HepG2 (cell line): ENCODE measurements around the gene PELO. TPM values are rescaled to one million over a fixed set of nuclear protein-coding genes. Genes with fewer than 3 reads are reported as not detected.

Source experiments
- AHR ChIP-seq: IDR thresholded peaks from 2 replicates; pipeline ENCODE4 v1.6.1; 2018; ENCODE audit warnings: missing genetic modification reagents, missing compliant biosample characterization
- BRF2 ChIP-seq: sonication (generic); formaldehyde crosslinking; IDR thresholded peaks from 2 replicates; pipeline ENCODE4 v1.8.1; 2022; ENCODE audit warnings: mild to moderate bottlenecking, missing genetic modification reagents
- GFI1 ChIP-seq: sonication (generic); formaldehyde crosslinking; IDR thresholded peaks from 2 replicates; pipeline ENCODE4 v1.5.0; 2020; ENCODE audit warnings: missing genetic modification reagents, mild to moderate bottlenecking, borderline replicate concordance
- NRL ChIP-seq: sonication (generic); formaldehyde crosslinking; IDR thresholded peaks from 2 replicates; pipeline ENCODE4 v1.5.0; 2020; ENCODE audit warnings: missing genetic modification reagents, mild to moderate bottlenecking, moderate library complexity, borderline replicate concordance
- PHF8 ChIP-seq: sonication (generic); formaldehyde crosslinking; IDR thresholded peaks from 2 replicates; pipeline ENCODE4 v1.5.0; 2020; ENCODE audit warnings: missing genetic modification reagents
- RFXANK ChIP-seq: IDR thresholded peaks from 2 replicates; pipeline ENCODE4 v1.6.1; 2016
- TBX2 ChIP-seq: sonication (generic); formaldehyde crosslinking; IDR thresholded peaks from 2 replicates; pipeline ENCODE4 v1.5.0; 2020; ENCODE audit warnings: missing genetic modification reagents, mild to moderate bottlenecking, borderline replicate concordance
- TERF1 ChIP-seq: sonication (generic); formaldehyde crosslinking; IDR thresholded peaks from 2 replicates; pipeline ENCODE4 v1.8.0; 2022; ENCODE audit warnings: mild to moderate bottlenecking, missing genetic modification reagents, moderate library complexity
- ZNF142 ChIP-seq: sonication (generic); formaldehyde crosslinking; IDR thresholded peaks from 2 replicates; pipeline ENCODE4 v1.4.0; 2020; ENCODE audit warnings: missing genetic modification reagents
- ZNF3 ChIP-seq: IDR thresholded peaks from 2 replicates; pipeline ENCODE4 v1.7.0; 2017; ENCODE audit warnings: inconsistent platforms
- ZNF512B ChIP-seq: sonication (generic); formaldehyde crosslinking; IDR thresholded peaks from 2 replicates; pipeline ENCODE4 v1.5.1; 2020; ENCODE audit warnings: missing genetic modification reagents, mild to moderate bottlenecking, borderline replicate concordance
- ZNF546 ChIP-seq: sonication (generic); formaldehyde crosslinking; conservative IDR thresholded peaks from 2 replicates; pipeline ENCODE4 v1.8.1; 2023; ENCODE audit warnings: mild to moderate bottlenecking, missing genetic modification reagents
- ZNF556 ChIP-seq: sonication (generic); formaldehyde crosslinking; IDR thresholded peaks from 2 replicates; pipeline ENCODE4 v1.4.0; 2020; ENCODE audit warnings: mild to moderate bottlenecking, missing genetic modification reagents, borderline replicate concordance
- ZNF770 ChIP-seq: sonication (generic); formaldehyde crosslinking; IDR thresholded peaks from 2 replicates; pipeline ENCODE4 v1.5.0; 2020; ENCODE audit warnings: mild to moderate bottlenecking, missing genetic modification reagents
- polyA plus RNA-seq, 8 experiments: library from polyadenylated mRNA; depleted of rRNA in 3 of 8; stranded (reverse) in 7 of 8; unstranded in 1 of 8; fragments of >200 nt; fragmentation: Illumina TruSeq in 4 of 8; extraction: Trizol in 4 of 8; gene quantifications; 2 replicates each; pipeline versions ENCODE4 v1.2.1 to v1.2.3, GENCODE V29; 2011 to 2016; ENCODE audit warnings: low read depth in 4 of 8, missing spikeins in 1 of 8, mixed read lengths in 1 of 8; ENCODE audit not compliant: insufficient read depth in 1 of 8
- total RNA-seq, 5 experiments: library from RNA; depleted of rRNA; stranded (reverse); fragments of >200 nt; fragmentation: Illumina TruSeq; extraction: Trizol; gene quantifications; 2 replicates each; pipeline ENCODE4 v1.2.3, GENCODE V29; 2016; ENCODE audit warnings: low read depth in 1 of 5

PELO gene
- total and polyA plus RNA-seq, 2 of the 13 experiments (the other 11 are each of a cell fraction or from before 2014, with no cell fraction given), result 19.0 to 23.9 TPM

GRCh38 chr5:52800394-52801213, 12.9 kb downstream of the PELO start (continued):
- TF ChIP-seq ZNF770 (CRISPR knock-in tag) (no peak), AHR (CRISPR knock-in tag) (no peak), TERF1 (CRISPR knock-in tag) (no peak), GFI1 (CRISPR knock-in tag) (no peak), ZNF556 (CRISPR knock-in tag) (0 out of 2 replicates have a peak, but pooled peaks have one; percentile 48), TBX2 (CRISPR knock-in tag) (peak; percentile 66), BRF2 (CRISPR knock-in tag) (0 out of 2 replicates have a peak, but pooled peaks have one; percentile 17), RFXANK (0 out of 2 replicates have a peak, but pooled peaks have one; percentile 29), ZNF3 (CRISPR knock-in tag) (no peak), PHF8 (CRISPR knock-in tag) (peak; percentile 56), ZNF142 (CRISPR knock-in tag) (no peak), NRL (CRISPR knock-in tag) (peak; percentile 74; the same call in 1 of the 2 replicates), ZNF546 (0 out of 2 replicates have a peak, but pooled peaks have one; percentile 34), ZNF512B (CRISPR knock-in tag) (peak; percentile 66; the same call in 1 of the 2 replicates)
